Neural progenitor cell (in vitro differentiated cells): Measurements from ENCODE around the gene NCKAP5. TPM values are rescaled to one million over a fixed set of nuclear protein-coding genes. Genes with fewer than 3 reads are reported as not detected.

Source experiments
- DNase-seq: peaks from one replicate; pipeline ENCODE4 v3.0.0-alpha.2; 2016; ENCODE audit warnings: low spot score
- H2AFZ ChIP-seq: fragments of 200-600 bp; sonication (generic); replicated peaks from 2 replicates; pipeline ENCODE4 v1.6.1; 2016; ENCODE audit warnings: antibody characterized with exemption
- H3F3A ChIP-seq: fragments of 200-600 bp; sonication (generic); 2 replicates; pipeline ENCODE4 v1.6.1; 2016; ENCODE audit warnings: antibody characterized with exemption, low read depth
- H3K27ac ChIP-seq: fragments of 200-600 bp; sonication (generic); 2 replicates; pipeline ENCODE4 v1.5.1; 2016; ENCODE audit warnings: mild to moderate bottlenecking
- H3K27me3 ChIP-seq: fragments of 200-600 bp; sonication (generic); 2 replicates; pipeline ENCODE4 v1.6.1; 2016; ENCODE audit warnings: mild to moderate bottlenecking, moderate library complexity
- H3K36me3 ChIP-seq: fragments of 200-600 bp; sonication (generic); 2 replicates; pipeline ENCODE4 v1.5.1; 2016
- H3K4me1 ChIP-seq: fragments of 200-600 bp; sonication (generic); 2 replicates; pipeline ENCODE4 v1.6.1; 2016; ENCODE audit warnings: mixed run types
- H3K4me2 ChIP-seq: fragments of 200-600 bp; sonication (generic); 2 replicates; pipeline ENCODE4 v1.6.1; 2016
- H3K4me3 ChIP-seq: fragments of 200-600 bp; sonication (generic); 2 replicates; pipeline ENCODE4 v1.5.1; 2016
- H3K79me2 ChIP-seq: fragments of 200-600 bp; sonication (generic); 2 replicates; pipeline ENCODE4 v1.6.1; 2016; ENCODE audit warnings: low read depth
- H3K9ac ChIP-seq: fragments of 200-600 bp; sonication (generic); 2 replicates; pipeline ENCODE4 v1.6.1; 2016
- H3K9me3 ChIP-seq: fragments of 200-600 bp; sonication (generic); 2 replicates; pipeline ENCODE4 v1.5.1; 2016; ENCODE audit warnings: low read depth
- H4K20me1 ChIP-seq: fragments of 200-600 bp; sonication (generic); 2 replicates; pipeline ENCODE4 v1.6.1; 2016; ENCODE audit warnings: low read depth
- H3K27ac Mint-ChIP-seq: 3 replicates; pipeline ENCODE4 v1.8.0; 2021; ENCODE audit warnings: mixed read lengths
- H3K27me3 Mint-ChIP-seq: 2 replicates; pipeline ENCODE4 v1.8.0; 2022; ENCODE audit warnings: low read depth, mild to moderate bottlenecking, inconsistent platforms, moderate library complexity, mixed read lengths; ENCODE audit not compliant: insufficient read depth
- H3K36me3 Mint-ChIP-seq: 3 replicates; pipeline ENCODE4 v1.8.0; 2021; ENCODE audit warnings: mixed read lengths
- H3K4me1 Mint-ChIP-seq: 3 replicates; pipeline ENCODE4 v1.8.0; 2021; ENCODE audit warnings: mixed read lengths
- H3K4me3 Mint-ChIP-seq: 3 replicates; pipeline ENCODE4 v1.8.0; 2021; ENCODE audit warnings: mild to moderate bottlenecking, moderate library complexity, mixed read lengths
- H3K9me3 Mint-ChIP-seq: 3 replicates; pipeline ENCODE4 v1.8.0; 2020; ENCODE audit warnings: mixed read lengths
- EZH2 ChIP-seq: fragments of 200-600 bp; sonication (generic); IDR thresholded peaks from 2 replicates; pipeline ENCODE4 v1.6.1; 2017; ENCODE audit warnings: antibody characterized with exemption, mild to moderate bottlenecking, moderate library complexity
- EZH2phosphoT487 ChIP-seq: fragments of 200-600 bp; sonication (generic); IDR thresholded peaks from 2 replicates; pipeline ENCODE4 v1.6.1; 2017; ENCODE audit warnings: antibody characterized with exemption
- total RNA-seq: library from RNA; depleted of rRNA; stranded (reverse); fragments of >200 nt; gene quantifications from 2 replicates; pipeline ENCODE4 v1.2.3, GENCODE V29; 2015; ENCODE audit warnings: low replicate concordance
- TF ChIP-seq, protein P1 (sequence below): fragments of 200-600 bp; sonication (generic); IDR thresholded peaks from 2 replicates; pipeline ENCODE4 v1.5.1; 2017; ENCODE audit warnings: antibody characterized with exemption, mild to moderate bottlenecking

Gene NCKAP5
- total RNA-seq, 1 donor from 2014 or later = 0.47 TPM

DNA sequence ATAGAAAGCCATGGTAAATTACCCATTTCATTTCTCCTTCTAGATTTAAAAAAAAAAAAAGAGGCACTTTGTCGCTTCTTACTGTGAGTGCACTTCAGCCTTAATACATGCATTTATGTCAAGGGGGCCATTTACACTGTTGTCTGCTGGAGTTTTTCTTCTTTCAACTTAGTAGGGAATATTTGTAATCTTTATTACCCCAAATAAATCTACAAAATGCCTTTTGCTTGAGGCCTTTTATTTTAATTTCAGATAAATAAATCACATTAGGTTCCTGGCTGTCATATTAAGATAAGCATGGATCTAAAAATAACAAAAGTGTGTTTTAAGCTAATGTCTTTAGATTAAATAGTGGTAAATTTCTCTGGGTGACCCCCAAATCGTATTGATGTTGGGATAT, 276.0 kb downstream of the NCKAP5 start:
- Histone ChIP-seq H3K27me3 (no peaks in the 10 kb centered on the region), H3K79me2 (no peaks in the 10 kb centered on the region), H3K27ac (no peak overlapping the region), H3K36me3 (no peaks in the 10 kb centered on the region), H2AFZ (no peak overlapping the region), H3K4me3 (no peak overlapping the region), H3F3A (no peaks in the 10 kb centered on the region), H3K9me3 (no peaks in the 10 kb centered on the region), H3K4me2 (no peak overlapping the region), H3K9ac (no peak overlapping the region), H4K20me1 (no peaks in the 10 kb centered on the region), H3K4me1 (no peaks in the 10 kb centered on the region)
- TF ChIP-seq EZH2 (no peak), EZH2phosphoT487 (no peak)
- TF ChIP-seq, protein P1, sequence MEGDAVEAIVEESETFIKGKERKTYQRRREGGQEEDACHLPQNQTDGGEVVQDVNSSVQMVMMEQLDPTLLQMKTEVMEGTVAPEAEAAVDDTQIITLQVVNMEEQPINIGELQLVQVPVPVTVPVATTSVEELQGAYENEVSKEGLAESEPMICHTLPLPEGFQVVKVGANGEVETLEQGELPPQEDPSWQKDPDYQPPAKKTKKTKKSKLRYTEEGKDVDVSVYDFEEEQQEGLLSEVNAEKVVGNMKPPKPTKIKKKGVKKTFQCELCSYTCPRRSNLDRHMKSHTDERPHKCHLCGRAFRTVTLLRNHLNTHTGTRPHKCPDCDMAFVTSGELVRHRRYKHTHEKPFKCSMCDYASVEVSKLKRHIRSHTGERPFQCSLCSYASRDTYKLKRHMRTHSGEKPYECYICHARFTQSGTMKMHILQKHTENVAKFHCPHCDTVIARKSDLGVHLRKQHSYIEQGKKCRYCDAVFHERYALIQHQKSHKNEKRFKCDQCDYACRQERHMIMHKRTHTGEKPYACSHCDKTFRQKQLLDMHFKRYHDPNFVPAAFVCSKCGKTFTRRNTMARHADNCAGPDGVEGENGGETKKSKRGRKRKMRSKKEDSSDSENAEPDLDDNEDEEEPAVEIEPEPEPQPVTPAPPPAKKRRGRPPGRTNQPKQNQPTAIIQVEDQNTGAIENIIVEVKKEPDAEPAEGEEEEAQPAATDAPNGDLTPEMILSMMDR = no peak
- peak overlapping the region; percentile 22 for H3K27ac Mint-ChIP-seq
- peaks cover 2% of the 10 kb centered on the region for H3K36me3 Mint-ChIP-seq
- H3K4me1 Mint-ChIP-seq = peaks cover 13% of the 10 kb centered on the region
- no peak overlapping the region for H3K4me3 Mint-ChIP-seq
- H3K27me3 Mint-ChIP-seq = no peaks in the 10 kb centered on the region
- DNase-seq = no peak
- no peaks in the 10 kb centered on the region for H3K9me3 Mint-ChIP-seq

DNA sequence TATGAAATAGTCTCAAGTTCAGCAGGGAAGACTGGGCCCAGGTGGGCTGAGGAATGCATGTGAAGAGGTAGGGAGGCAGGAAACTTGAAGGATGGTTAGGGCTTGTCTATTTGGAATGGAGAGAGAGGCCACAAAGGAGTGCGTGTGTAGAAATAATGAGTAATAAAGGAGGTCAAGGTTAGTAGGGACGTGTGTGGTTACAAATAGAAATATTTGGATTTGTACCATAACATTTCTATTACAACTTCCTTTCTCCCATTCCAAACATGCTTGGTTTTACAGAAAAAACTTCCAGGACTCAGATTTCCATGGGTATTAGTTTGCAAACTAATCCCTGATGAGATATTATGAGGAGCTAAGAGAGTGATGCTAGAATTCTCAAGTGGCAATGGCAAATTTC, 280.6 kb downstream of the NCKAP5 start:
- H3F3A ChIP-seq = no peaks in the 10 kb centered on the region
- no peaks in the 10 kb centered on the region for H3K79me2 ChIP-seq
- no peak overlapping the region for H3K4me2 ChIP-seq
- H3K9me3 Mint-ChIP-seq = no peaks in the 10 kb centered on the region
- H4K20me1 ChIP-seq = no peaks in the 10 kb centered on the region
- no peak overlapping the region for H2AFZ ChIP-seq
- no peak for DNase-seq
- no peak overlapping the region for H3K4me3 Mint-ChIP-seq
- no peaks in the 10 kb centered on the region for H3K36me3 ChIP-seq
- no peaks in the 10 kb centered on the region for H3K27me3 ChIP-seq
- no peaks in the 10 kb centered on the region for H3K9me3 ChIP-seq
- H3K27me3 Mint-ChIP-seq = no peaks in the 10 kb centered on the region
- H3K4me1 ChIP-seq = no peaks in the 10 kb centered on the region
- H3K9ac ChIP-seq = no peak overlapping the region
- H3K36me3 Mint-ChIP-seq = peaks cover 10% of the 10 kb centered on the region
- no peak overlapping the region for H3K27ac Mint-ChIP-seq
- H3K27ac ChIP-seq = no peak overlapping the region
- no peaks in the 10 kb centered on the region for H3K4me1 Mint-ChIP-seq
- no peak overlapping the region for H3K4me3 ChIP-seq
- TF ChIP-seq, protein P1 = no peak
- TF ChIP-seq EZH2 (no peak), EZH2phosphoT487 (no peak)

DNA sequence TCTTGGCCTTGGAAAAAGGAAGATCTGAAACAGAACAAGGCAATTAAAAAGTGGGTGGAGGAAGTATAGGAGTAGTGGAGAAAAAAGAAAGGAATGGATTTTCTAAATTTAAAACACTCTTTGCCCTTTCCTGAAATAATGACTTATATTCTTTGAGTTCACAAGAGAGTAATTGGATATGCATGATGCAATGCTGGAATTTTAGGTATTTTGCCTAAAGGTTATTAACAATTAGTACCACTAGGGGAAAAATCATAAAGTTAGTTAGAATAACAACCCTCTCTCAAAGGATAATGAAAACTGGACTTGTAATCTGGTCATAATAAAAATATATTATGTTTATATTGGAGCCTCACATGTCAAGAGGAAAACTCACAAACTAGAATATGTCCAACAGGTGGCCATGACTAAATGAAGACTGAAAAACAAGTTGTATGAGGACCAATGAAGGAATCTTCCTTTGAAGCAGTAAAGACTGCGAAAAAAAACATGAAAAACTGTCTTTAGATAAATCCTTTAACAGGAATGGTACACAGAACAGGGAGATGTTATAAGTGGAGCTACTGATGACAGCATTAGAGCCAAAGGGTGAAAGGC, 281.8 kb downstream of the NCKAP5 start:
- H3K4me3 Mint-ChIP-seq = no peak overlapping the region
- peaks cover 10% of the 10 kb centered on the region for H3K36me3 Mint-ChIP-seq
- H3K9me3 ChIP-seq = no peaks in the 10 kb centered on the region
- no peaks in the 10 kb centered on the region for H3K9me3 Mint-ChIP-seq
- H3K27me3 Mint-ChIP-seq = no peaks in the 10 kb centered on the region
- no peaks in the 10 kb centered on the region for H3K36me3 ChIP-seq
- no peak overlapping the region for H3K27ac Mint-ChIP-seq
- H3K4me1 ChIP-seq = no peaks in the 10 kb centered on the region
- no peak overlapping the region for H3K27ac ChIP-seq
- no peak for DNase-seq
- H3K4me2 ChIP-seq = no peak overlapping the region
- H4K20me1 ChIP-seq = no peaks in the 10 kb centered on the region
- H3K4me3 ChIP-seq = no peak overlapping the region
- H3K9ac ChIP-seq = no peak overlapping the region
- no peaks in the 10 kb centered on the region for H3F3A ChIP-seq
- no peak overlapping the region for H2AFZ ChIP-seq
- H3K27me3 ChIP-seq = no peaks in the 10 kb centered on the region
- no peaks in the 10 kb centered on the region for H3K4me1 Mint-ChIP-seq
- TF ChIP-seq EZH2 (no peak), EZH2phosphoT487 (no peak)
- TF ChIP-seq, protein P1 = no peak
- no peaks in the 10 kb centered on the region for H3K79me2 ChIP-seq
